D721Med (cell line): Measurements from ENCODE around the gene MACO1.
"Not testable (repeated sequence)": the region's sequence is repeated elsewhere in the genome, so short reads cannot be mapped to it uniquely, and the experiment has no call there.

Experiments used
- DNase-seq: peaks from one replicate; pipeline ENCODE4 v3.0.0; 2011; ENCODE audit warnings: low spot score; ENCODE audit not compliant: insufficient read length
- FAIRE-seq: peaks from 2 replicates; lab custom pipeline; 2011; peaks lifted over from hg19 to GRCh38; lab: Jason Lieb, UNC
- TF ChIP-seq, protein P1 (sequence below): IDR thresholded peaks from 2 replicates; pipeline ENCODE4 v1.5.1; 2012; ENCODE audit warnings: mild to moderate bottlenecking, control low read depth; ENCODE audit not compliant: insufficient read depth; ENCODE audit errors: missing control alignments

MACO1 gene

DNA sequence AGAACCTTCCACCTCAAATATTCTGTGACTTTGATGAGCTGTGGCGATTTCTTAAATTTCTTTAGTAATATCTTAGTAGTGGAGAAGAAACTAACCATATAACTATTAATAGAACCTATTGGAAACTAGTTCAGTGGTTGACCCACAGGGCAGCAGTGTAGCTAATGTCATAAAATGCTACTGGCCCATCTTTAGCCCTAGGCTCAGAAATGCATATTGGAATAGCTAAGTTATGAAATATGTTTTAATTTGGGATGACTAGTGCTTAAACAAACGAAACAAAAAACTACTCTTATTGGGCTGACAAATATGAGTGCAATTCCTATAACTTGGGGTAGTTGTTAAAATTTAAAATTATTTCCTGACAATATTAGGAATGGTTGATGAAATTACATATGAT lies 20.2 kb downstream of the MACO1 start:
- FAIRE-seq (no peak), DNase-seq (no peak)
- TF ChIP-seq, protein P1, sequence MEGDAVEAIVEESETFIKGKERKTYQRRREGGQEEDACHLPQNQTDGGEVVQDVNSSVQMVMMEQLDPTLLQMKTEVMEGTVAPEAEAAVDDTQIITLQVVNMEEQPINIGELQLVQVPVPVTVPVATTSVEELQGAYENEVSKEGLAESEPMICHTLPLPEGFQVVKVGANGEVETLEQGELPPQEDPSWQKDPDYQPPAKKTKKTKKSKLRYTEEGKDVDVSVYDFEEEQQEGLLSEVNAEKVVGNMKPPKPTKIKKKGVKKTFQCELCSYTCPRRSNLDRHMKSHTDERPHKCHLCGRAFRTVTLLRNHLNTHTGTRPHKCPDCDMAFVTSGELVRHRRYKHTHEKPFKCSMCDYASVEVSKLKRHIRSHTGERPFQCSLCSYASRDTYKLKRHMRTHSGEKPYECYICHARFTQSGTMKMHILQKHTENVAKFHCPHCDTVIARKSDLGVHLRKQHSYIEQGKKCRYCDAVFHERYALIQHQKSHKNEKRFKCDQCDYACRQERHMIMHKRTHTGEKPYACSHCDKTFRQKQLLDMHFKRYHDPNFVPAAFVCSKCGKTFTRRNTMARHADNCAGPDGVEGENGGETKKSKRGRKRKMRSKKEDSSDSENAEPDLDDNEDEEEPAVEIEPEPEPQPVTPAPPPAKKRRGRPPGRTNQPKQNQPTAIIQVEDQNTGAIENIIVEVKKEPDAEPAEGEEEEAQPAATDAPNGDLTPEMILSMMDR, result no peak

- FAIRE-seq, result no peak
- TF ChIP-seq, protein P1, result no peak
- no peak for DNase-seq
These were observed 21.2 kb downstream of the MACO1 start for GRCh38 chr1:25451908-25452307.

DNA sequence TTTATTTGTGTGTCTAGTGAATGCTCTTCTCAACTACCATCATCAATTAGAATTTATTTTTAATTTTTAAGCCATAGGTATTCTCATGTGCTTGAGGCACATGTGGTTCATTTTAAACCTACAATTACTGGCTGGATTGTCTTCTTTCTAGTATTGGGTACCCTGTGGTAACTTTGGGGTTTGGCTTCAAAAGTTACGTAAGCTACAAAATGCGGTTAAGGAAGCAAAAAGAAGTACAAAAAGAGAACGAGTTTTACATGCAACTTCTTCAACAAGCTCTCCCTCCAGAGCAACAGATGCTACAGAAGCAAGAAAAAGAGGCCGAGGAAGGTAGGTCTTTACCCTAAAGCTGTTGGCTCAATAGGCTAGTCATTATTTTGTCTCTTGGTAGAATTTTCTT lies 25.8 kb downstream of the MACO1 start:
- TF ChIP-seq, protein P1, result no peak
- FAIRE-seq (no peak), DNase-seq (no peak)

- DNase-seq (no peak), FAIRE-seq (no peak)
- TF ChIP-seq, protein P1, result no peak
These were observed 28.0 kb downstream of the MACO1 start for GRCh38 chr1:25458541-25459298.

- TF ChIP-seq, protein P1, result no peak
- DNase-seq (no peak), FAIRE-seq (no peak)
These were observed 29.3 kb downstream of the MACO1 start for GRCh38 chr1:25460020-25460419.

DNA sequence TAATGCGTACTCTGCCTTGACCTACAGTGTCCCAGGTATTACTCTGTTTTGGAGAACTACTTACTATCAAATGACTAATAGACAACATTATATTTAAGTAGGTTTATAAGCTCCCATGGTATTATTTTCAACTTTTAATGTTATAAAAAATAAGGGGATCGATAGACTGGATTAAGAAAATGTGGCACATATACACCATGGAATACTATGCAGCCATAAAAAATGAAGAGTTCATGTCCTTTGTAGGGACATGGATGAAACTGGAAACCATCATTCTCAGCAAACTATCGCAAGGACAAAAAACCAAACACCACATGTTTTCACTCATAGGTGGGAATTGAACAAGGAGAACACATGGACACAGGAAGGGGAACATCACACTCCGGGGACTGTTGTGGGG lies 30.1 kb downstream of the MACO1 start:
- not testable (repeated sequence) for FAIRE-seq, DNase-seq

- DNase-seq, result no peak
- TF ChIP-seq, protein P1, result no peak
- no peak for FAIRE-seq
These were observed 31.2 kb downstream of the MACO1 start for GRCh38 chr1:25461849-25462248.
